Renal cortex interstitium (tissue), 11 donors: ENCODE measurements around the gene NR2C2. TPM values are rescaled to one million over a fixed set of nuclear protein-coding genes. Genes with fewer than 3 reads are reported as not detected.
"Not testable (repeated sequence)": the region's sequence is repeated elsewhere in the genome, so short reads cannot be mapped to it uniquely, and the experiment has no call there.

Experiments
- DNase-seq, 11 donors: peaks; one replicate each; pipeline ENCODE4 v3.0.0-alpha.2; 2013; ENCODE audit warnings: low read depth in 9 of 11, low spot score in 4 of 11; ENCODE audit errors: extremely low read depth in 1 of 11
- polyA plus RNA-seq, 3 donors: library from polyadenylated mRNA; unstranded; fragments of 120-200 nt; gene quantifications; one replicate each; pipeline ENCODE4 v1.2.1, GENCODE V29; 2013; ENCODE audit not compliant: insufficient read length in 3 of 3

NR2C2 gene
- polyA plus RNA-seq, 3 donors: 43.4 to 61.8 (median 44.4) TPM

DNA sequence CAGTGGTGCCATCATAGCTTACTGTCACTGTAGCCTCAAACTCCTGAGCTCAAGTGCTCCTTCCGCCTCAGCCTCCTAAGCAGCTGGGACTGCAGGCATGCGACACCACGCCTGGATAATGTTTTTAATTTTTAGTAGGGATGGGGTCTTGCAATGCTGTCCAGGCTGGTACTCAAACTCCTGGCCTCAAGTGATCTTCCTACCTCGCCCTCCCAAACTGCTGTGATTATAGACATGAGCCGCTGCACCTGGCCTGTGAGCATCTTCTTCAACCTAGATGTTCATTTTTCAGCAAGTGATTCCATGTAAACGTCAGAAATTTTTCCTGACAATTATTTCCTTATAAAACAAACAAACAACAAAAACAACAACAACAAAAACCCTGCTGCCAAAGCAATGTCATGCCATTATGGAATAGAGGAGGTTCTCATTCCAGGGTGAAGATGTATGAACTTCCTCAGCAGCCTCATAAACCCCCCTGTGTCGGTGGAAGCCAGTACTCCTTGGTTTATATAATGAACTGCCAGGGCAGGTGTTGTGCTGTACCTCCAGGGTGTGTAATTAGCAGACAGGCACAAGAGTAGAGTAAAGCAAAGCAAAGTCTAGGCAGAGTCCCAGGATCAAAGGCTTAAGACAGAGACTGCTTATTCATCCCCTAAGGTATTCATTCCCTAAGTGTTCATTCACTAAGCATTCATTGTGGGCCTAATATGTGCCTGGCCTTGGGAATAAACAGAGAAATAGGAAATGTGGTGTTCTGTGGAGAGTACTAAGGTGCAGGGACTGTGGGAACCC lies 44.6 kb downstream of the NR2C2 start:
- no peak for DNase-seq

DNA sequence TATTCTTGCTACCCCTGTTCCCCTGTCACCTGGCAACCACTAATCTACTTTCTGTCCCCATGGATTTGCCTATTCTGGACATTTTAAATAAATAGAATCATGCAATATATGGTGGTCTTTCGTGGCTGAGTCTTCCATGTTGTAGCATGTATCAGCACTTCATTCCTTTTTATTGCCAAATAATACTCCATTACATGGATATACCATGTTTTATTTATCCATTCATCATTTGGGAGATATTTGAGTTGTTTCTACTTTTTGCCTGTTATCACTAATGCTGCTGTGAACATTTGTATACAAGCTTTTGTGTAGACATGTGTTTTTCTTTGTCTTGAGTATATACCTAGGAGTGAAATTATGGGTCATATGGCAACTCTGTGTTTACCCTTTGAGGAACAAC lies 50.6 kb downstream of the NR2C2 start:
- no peak for DNase-seq

DNA sequence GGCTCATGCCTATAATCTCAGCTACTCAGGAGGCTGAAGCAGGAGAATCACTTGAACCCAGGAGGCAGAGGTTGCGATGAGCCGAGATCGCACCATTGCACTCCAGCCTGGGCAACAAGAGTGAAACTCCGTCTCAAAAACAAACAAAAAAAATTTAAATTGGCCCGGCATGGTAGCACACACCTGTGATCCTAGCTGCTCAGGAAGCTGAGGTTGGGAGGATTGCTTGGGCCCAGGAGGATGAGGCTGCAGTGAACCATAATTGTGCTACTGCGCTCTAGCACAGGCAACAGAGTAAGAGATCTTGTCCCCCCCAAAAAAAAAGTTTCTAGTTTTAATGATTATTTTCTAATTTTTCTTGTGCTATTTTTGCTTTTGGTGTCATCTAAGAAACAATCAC lies 51.8 kb downstream of the NR2C2 start:
- not testable (repeated sequence) for DNase-seq

DNA sequence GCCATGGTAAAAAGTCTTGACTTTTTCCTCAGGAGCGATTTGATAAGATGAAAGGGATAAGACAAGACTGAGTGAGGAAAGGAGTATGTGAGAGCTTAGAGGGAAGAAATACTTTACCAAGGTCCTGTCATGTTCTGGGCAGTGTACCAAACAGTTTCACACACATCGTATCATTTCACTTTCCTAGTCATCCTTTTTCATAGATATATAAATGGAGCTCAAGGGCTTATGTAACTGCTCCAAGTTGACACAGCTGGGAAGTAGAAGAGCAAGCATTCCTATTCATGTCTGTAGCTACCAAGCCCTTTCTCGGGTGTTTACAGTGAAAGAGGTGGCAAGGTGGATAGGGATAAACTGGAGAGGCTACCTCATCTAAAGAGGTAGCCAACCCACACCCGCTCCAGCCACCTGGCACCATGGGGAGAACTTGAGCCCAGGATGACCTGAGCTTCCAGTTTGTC lies 60.3 kb downstream of the NR2C2 start:
- no peak for DNase-seq

DNA sequence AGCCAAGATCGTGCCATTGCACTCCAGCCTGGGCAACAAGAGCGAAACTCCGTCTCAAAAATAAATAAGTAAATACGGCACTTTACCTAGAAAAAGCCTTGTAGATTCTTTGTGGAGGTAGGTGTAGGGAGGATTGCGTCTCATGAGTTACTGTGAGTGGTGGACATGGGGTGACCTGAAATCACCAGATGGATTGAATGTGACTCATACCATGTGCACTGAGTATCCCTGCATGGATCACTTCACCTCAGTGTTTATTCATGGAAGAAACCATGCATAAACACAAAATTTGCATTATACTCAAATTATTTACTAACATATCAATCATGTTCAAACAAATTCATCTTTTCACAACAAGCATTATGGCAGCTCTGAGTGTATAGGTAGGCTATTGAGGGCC lies 61.8 kb downstream of the NR2C2 start:
- DNase-seq: no peak

DNA sequence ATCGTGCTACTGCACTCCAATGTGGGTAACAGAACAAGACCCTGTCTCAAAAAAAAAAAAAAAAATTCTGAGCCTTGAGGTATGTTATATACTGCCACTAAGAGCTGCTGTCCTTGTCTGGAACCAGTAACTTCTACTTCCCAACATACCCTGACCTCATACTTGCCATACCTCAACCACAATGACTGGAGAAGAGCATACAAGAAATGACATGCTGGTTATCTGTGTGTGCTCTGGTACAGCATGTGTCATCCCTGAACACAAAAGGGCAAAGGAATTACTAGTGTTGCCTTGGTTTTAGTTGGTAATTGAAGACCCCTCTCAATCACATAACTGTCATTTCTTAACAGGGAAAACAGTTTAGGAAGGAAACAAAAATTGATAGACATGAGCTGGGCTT lies 63.3 kb downstream of the NR2C2 start:
- no peak for DNase-seq

DNA sequence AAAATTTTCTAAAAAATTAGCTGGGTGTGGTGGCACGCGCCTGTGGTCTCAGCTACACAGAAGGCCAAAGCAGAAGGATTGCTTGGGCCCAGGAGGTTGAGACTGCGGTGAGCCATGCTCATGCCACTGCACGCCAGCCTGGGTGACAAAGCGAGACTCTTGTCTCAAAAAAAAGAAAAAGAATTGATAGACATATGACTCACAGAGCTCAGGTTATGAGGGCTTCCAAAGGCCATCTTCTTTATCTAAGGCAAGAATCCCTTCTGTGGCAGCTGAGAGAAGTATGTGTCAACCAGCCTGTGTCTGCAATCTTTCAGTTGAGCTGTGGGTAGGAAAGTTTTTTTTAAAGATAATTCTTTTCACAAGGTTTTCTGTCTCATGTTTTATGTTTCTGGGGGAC lies 63.8 kb downstream of the NR2C2 start:
- no peak for DNase-seq

DNA sequence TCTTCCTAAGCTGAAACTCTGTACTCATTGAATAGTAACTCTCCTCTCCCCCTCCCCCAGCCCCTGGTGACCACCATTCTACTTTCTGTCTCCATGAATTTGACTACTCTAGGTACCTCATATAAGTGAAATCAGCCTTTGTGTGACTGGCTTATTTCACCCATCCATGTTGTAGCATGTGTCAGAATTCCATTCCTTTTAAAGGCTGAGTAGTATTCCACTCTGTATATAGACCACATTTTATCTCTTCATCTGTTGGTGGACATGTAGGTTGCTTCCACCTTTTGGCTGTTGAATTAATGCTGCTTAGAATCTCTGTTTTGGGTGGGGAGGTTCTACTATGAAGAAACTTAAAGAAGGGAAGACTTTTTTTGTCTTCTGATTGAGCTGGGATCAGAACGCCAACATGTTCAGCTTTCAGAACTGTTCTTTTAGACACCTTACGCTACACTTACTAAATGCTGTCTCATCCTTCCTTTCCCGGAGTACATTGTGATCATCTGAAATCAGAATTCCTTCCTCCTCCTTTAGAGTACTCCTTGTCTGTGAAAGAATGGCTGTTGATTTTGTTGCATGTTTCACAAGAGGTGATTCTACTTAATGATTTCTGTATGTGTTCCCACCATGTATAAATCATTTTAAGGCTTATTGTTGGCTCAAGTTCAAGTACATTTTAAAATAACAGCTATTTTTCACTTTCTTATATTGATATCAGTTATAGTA lies 67.4 kb downstream of the NR2C2 start:
- DNase-seq: no peak

DNA sequence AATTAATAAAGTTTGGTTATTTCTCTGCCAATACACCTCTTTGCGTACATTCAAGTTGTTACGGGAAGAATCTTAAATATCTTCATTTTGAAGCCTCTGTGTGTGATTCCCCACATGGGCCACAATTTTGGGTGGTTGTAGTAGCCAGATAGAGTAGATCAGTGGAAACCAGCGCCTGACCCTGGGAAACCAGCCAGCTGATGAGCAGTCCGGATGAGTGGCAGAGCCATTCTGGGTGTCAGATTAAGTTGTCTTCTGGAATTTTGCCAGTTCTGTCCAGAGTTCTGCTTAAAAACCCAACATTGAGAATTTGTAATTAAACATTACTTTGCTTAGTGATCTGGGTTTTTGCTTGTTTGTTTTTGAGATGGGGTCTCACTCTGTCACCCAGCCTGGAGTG lies 68.1 kb downstream of the NR2C2 start:
- DNase-seq: no peak

DNA sequence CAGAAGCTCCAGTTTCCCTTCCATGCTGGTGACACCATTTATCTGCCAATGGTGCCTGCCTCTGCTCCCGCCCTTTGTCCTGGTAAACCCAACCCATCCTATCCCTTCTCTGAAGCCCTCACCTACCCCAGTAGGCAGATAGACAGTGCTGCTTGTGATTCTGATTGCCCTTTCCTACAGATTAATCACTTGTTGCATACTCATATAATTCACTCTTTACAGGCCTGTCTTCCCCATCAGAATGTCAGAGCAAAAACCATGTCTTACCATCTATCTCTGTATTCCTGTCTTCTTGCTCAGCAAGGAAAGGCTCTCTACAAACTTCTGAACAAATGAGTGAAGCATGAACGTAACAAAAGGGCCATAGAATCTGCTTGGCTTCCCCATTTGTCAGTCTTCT lies 69.8 kb downstream of the NR2C2 start:
- DNase-seq: no peak

DNA sequence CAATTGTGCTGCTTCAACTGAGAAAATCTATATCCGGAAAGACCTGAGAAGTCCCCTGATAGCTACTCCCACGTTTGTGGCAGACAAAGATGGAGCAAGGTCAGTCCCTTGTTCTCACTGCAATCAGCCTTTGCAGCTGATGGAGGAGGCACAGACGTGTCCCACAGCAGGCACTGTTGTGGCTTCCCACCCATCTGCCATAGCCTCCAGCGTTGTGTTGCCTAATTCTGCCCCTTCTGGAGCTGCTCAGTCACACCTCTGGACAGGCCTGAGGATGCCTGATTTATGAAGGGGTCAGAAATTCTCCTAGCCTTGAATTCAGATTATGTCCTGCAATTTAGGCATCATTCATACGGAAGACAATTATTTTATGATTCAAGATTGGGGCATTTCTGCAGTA lies 75.9 kb downstream of the NR2C2 start:
- DNase-seq: no peak

DNA sequence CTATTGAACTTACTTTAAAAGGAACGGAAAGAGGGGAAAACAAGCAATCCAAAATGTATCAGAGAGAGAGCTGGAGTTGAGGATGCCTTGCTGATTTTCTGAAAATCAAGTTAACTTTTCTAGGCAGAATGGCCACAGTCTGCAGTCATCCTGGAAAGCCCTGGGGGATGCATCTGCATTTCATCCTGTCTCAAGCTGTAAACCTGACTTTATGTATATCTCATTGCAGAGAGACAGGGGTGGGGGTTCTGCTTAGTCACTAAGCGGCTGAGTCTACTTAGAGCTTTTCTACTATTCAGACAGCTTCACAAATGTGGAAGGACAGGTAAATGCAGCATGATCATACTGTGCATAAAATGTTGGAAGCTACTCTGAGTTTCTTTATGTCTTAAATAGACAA lies 76.3 kb downstream of the NR2C2 start:
- no peak for DNase-seq

DNA sequence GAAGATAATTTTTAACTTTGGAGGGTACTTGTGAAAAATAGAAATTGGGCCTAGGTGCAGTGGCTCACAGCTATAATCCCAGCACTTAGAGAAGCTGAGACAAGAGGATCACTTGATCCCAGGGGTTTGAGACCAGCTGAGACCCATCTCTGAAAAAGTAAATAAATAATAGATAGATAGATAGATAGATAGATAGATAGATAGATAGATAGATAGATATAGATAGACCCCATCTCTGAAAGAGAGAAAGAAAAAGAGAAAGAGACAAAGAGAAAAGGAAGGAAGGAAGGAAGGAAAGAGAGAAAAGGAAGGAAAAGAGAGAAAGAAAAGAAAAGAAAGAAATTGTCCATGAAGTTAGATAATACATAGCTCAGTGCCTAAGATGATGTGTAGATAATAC lies 82.2 kb downstream of the NR2C2 start:
- no peak for DNase-seq

DNA sequence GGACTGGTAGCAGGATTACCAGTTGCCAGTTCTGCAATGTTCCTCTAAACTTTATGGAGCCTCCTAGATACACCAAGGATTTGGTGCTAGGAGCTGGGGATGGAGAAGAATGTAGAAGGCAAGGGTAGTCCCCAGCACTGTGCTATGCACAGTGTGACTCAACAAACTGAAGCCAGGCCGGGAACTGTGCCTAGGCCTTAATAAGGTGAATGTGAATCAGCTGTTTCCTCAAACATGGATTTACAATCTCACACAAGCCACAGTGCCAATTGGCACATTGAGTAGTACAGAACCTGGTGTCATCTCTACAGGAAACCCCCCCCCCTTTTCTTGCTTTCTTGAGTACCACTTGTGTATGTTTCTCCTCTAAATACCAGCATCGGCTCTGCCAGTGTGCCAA lies 85.3 kb downstream of the NR2C2 start:
- no peak for DNase-seq

DNA sequence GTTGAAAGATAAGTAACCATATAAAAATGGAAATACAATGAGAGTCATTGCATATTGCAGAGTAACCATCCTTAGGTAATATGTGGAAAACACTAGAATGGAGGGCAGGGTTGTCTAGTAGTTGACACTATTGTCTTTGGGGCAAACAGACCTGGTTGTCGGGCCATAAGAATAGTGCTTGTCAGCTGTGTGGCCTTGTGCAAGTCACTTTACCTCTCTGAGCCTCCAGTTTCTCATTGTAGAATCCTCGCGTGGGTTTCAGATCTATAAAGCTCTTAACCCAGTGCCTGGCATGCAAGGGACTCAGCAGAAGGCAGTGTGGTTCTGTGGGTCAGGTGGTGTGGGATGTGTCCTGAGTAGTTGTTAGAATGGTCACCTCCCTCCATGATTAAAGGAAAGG lies 85.7 kb downstream of the NR2C2 start:
- no peak for DNase-seq

DNA sequence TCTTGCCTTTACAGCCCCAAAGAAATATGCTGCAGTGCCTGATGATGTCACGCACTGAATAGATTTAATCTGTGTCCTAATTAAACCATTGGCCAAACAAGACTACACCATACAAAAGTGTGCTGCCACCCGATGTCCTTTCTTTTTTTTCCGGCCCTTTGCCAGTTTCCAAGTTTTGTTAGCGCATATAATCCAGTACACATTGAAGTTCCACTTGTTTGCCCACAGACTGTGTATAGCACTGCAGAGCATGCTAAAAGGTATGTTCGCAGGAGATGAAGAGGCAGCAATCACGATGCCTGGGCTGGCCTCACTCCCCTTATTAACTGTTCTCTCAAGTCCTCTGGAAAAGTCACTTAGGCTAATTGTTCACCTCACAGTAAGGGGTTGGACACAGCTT lies 90.9 kb downstream of the NR2C2 start:
- DNase-seq: no peak

DNA sequence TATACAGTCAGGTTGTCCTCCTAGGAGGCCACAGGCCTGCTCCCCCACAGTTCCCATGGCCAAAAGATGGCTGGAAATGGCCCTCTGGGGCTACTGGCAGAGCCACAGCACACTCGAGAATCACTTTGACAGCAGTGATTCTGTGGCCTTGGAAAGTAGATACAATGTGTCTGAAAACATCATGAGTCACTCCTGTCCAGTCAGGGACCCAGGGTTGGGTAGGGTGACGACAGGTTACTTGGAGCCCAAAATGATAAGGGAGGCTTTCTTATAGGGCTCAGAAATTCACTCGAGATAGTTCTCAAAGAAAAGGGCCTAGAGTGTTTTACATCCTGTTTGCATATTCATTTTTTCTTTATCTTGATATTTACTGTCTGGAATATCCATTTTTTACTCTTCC lies 93.5 kb downstream of the NR2C2 start:
- no peak for DNase-seq

DNA sequence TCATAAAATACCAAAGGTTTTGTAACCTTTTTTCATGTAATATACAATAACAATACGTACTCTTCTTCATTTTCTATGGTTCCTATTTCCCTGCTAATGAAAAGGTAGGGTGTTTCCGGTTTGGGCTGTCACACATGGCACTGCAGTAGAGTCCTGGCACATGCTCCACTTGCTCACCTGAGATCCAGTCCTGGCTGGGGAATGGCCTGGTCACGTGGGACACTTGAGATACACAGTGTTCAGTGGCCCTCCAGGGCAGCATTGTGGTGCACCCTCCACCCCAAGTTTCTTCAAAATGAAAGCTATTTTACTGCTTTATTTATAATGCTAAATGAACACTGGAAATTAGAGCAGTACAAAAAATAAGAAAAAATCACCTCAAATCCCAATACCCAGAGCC lies 94.6 kb downstream of the NR2C2 start:
- no peak for DNase-seq

DNA sequence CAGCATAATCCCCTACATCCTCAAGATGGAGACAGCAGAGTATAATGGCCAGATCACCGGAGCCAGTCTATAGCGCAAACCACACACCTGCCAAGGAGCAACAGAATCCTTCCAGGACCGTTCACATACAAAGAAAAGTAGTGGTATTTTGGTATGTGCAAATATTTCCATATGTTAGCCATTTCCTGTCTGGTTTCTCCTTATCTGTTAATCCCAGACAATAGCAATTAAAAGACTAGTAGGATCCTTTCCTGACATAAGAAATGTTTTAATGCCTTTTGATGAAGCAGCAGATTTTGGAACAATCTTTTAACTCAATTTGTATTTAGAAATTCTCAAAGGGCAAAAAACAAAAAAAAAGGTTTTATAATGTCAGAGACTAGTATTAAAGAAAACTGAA lies 95.6 kb downstream of the NR2C2 start:
- DNase-seq: no peak

DNA sequence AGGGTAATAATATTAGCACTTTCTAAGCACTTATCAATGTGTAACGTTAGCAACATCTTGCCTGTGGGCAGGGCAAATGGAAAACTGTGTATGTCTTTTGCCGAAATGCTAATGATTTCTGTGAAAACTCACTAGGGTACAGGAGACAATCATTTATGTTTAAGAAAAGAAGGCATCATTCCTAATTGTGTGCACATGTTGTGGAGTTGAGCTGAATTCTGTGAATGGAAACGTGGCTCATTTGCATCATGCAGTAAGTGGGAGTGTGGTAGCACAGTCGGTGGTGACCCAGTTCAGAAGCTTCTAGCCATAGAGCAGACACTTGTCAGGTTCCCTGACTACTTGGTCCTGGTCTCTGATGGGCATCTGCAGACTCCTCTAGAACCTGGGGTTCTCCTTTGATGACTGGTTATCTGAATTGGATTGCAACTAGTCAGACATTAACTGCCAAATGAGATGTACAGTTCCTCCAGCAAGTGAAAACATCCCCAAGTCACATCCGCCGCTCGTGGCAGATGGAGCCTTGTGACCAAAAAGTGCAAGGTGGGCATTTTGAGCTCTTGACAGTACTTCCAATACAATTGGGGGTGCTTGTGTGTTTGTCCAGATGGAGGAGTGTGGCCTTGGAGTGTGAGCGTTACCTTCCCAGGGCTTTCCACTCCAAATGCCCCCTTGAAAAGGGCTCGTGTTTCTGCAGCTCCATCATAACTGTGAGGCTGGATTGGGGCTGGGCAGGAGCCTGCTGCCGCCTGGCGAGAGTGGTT lies 96.2 kb downstream of the NR2C2 start:
- no peak for DNase-seq
